Choroid plexus epithelial cell (primary cell): ENCODE data around the gene SMPD3.

Experiments used
- DNase-seq: peaks from one replicate; pipeline ENCODE4 v3.0.0-alpha.2; 2010; ENCODE audit warnings: low read depth
- H3K4me3 ChIP-seq: 2 replicates; pipeline ENCODE4 v1.5.1; 2011; ENCODE audit warnings: low read depth, mild to moderate bottlenecking, control low read depth, low read length, moderate library complexity
- CTCF ChIP-seq: conservative IDR thresholded peaks from 2 replicates; pipeline ENCODE4 v1.5.1; 2011; ENCODE audit warnings: low read depth, mild to moderate bottlenecking, control low read depth, inconsistent platforms, low read length, moderate library complexity

SMPD3 gene

GRCh38 chr16:68359398-68360191 is 88.7 kb downstream of the SMPD3 start:
- no peak overlapping the region for H3K4me3 ChIP-seq
- no peak for TF ChIP-seq CTCF
- no peak for DNase-seq

GRCh38 chr16:68358951-68359350 is 89.4 kb downstream of the SMPD3 start:
- no peak overlapping the region for H3K4me3 ChIP-seq
- no peak for DNase-seq
- TF ChIP-seq CTCF: no peak

- no peak overlapping the region for H3K4me3 ChIP-seq
- no peak for TF ChIP-seq CTCF
- no peak for DNase-seq
These were observed 90.4 kb downstream of the SMPD3 start for GRCh38 chr16:68357923-68358322.

GRCh38 chr16:68357521-68357922 is 90.8 kb downstream of the SMPD3 start:
- H3K4me3 ChIP-seq: no peak overlapping the region
- TF ChIP-seq CTCF: no peak
- DNase-seq: no peak

- no peak overlapping the region for H3K4me3 ChIP-seq
- DNase-seq: peak; percentile 16
- TF ChIP-seq CTCF: no peak
These were observed 91.4 kb downstream of the SMPD3 start for GRCh38 chr16:68356919-68357286.

GRCh38 chr16:68356249-68356918 is 91.9 kb downstream of the SMPD3 start:
- no peak overlapping the region for H3K4me3 ChIP-seq
- peak; percentile 58 for DNase-seq
- peak; percentile 10 for TF ChIP-seq CTCF
